GM21576 (cell line): ENCODE data around the gene UBE2U.

Experiments used
- ATAC-seq: cut with Tn5 transposase; IDR thresholded peaks from one replicate; pipeline ENCODE4 v1.9.1; 2021; ENCODE audit warnings: mild to moderate bottlenecking, moderate library complexity; ENCODE audit not compliant: unreplicated experiment

UBE2U gene

DNA sequence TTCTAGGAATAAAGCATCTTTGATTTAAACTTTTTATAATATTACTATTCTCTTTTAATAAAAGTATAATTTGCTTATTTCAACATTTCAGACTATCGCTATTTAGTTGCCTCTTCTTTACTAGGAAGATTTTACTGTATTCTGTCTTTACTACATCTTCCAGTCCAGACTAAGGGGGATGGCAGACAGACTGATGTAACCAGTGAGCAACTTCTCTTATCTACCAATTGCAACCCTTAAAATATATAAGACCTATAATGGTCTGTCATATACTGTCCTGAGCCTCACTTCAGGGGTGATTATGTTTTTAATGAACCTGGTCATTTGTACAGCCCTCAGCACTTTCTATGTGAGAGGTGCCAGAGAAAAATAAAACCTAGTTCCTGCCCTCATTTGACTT, 87.0 kb downstream of the UBE2U start:
- ATAC-seq: no peak

DNA sequence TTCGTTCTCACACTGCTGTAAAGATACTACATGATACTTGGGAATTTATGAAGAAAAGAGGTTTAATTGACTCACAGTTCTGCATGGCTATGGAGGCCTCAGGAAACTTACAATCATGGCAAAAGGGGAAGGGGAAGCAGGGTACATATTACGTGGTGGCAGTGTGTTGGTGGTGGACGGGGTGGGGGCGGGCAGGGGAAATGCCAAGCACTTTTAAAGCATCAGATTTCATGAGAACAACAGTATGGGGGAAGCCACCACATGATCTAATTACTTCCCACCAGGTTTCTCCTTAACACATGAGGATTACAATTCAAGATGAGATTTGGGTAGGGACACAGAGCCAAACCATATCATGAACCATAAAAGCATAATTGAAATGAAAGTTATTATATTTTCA, 88.5 kb downstream of the UBE2U start:
- ATAC-seq: no peak

DNA sequence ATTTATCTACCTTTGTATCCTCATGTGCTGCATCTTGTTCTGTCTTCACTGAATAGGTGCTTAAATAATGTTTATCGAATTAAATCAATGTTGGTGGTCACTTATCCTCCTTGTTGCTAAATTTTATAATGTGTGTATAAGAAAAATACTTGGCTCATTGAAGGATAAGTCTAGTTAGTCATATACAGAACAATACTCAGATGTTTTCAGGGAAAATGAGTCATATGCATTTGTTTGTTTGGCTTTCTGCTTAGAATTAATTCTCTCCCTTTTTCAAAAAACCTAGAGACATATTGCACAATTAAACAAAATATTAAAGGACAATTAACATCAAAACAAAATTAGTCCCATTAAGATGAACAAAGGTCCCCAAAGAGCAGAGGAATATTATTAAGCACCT, 89.0 kb downstream of the UBE2U start:
- ATAC-seq: no peak

DNA sequence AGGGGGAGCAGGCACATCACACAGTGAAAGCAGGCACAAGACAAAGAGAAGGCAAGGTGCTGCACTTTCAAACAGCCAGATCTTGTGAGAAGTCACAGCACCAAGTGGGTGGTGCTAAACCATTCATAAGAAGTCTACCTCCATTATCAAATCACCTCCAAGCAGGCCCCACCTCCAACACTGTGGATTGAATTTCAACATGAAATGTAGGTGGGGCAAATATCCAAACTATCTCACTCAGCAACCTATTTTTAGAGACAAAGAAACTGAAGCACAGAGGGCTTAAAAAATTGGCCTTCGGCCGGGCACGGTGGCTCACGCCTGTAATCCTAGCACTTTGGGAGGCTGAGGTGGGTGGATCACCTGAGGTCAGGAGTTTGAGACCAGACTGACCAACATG, 90.4 kb downstream of the UBE2U start:
- ATAC-seq: no peak

DNA sequence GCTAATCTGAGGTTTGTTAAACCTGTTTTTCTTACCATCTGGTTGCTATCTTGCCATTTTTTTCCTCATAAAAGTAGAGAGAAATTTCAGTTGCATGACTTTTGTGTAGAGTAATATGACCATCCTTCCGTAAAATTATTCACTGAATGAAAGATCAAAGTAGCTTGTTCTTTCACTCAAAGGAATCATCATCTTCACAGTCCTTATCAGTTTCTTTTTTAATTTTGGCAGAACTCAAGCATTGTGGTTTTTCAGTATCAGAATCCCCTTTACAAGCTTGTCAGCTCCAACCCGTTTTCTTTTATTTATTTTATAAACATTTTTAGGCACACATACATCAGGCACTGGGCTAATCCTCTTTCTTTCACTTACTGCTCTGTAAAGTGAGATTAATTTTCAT, 91.7 kb downstream of the UBE2U start:
- no peak for ATAC-seq

DNA sequence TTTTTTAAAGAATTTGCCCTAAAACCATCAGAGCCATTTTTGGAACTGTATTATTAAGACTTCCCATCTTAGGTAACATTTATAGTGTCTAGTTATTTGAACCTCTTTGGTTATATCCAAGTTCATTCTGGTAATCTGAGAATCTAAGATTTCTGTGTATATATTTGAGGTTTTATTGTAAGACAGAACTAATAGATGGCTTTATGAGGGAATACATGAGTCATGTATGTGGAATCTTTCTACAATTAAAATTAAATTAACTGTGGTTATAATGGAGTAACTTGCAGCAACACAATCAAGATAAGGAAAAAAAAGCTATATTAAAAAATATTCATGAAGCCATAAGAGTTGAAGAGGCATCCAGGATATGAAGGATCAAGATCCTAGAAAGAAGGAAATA, 92.1 kb downstream of the UBE2U start:
- ATAC-seq: no peak

DNA sequence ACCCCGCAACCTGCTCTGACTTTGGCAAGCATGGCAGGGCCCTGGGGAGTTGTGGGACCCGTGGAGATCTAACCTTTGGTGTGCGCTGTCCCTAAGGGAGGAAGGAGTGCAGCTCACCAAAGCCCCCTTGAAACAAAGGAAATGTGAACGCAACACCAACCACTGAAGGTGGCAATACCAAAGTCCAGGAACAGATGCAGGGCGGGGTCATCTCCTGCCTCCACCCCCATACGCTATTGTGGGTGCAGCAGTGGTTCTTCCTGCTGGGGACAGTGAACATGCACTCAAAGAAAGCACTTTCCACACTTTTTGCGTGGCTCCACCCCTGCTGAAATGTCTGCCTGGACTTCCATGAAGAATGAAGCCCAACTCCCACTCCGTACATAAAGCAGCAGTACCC, 93.0 kb downstream of the UBE2U start:
- ATAC-seq: no peak

DNA sequence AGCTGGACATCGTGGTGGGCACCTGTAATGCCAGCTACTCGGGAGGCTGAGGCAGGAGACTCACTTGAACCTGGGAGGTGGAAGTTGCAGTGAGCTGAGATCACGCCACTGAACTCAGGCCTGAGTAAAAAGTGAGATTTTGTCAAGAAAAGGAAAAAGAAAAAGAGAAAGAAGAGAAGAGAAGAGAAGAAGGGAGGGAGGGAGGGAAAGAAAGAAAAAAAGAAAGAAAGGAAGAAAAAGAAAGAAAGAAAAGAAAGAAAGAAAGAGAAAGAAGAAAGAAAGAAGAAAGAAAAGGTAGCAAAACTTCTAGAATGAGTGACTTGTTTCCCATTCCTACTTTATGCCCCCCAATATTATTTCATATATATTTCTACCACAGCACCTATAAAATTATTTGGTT, 98.8 kb downstream of the UBE2U start:
- ATAC-seq: no peak

DNA sequence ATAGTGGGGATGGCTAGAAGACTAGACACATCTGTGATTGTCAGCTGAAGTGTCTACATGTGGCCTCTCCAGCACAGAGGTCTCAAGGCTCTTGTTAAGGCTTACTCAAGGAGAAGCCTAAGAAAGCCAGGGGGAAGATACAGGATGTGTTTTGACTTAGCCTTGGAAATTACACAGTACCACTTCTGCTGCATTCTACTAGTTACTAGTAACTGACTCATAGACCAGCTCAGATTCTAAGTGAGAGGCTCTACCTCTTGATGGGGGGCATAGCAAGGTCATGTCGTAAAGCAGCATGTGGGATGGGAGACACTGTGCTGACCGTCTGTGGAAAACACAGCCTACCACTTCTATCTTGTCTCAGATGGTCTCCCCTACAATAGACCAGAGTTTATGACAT, 99.5 kb downstream of the UBE2U start:
- no peak for ATAC-seq

DNA sequence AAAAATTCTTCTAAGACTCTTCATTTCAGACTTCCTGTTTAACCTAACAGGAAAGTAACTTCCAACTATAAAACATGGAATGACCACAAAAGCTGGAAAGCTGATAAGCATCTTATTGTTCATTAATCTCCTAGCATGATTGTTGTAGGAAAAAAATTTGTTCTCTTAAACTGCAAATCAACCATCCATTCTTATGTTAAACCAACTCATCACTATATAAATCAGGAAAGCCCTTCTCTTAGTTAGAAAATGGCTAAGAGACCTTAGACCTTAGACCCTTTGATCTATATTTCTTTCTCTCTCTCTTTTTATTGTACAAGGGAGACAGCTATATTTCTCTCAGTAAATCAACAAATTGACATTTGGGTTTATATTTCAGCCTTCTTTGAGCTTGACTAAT, 101.4 kb downstream of the UBE2U start:
- no peak for ATAC-seq

DNA sequence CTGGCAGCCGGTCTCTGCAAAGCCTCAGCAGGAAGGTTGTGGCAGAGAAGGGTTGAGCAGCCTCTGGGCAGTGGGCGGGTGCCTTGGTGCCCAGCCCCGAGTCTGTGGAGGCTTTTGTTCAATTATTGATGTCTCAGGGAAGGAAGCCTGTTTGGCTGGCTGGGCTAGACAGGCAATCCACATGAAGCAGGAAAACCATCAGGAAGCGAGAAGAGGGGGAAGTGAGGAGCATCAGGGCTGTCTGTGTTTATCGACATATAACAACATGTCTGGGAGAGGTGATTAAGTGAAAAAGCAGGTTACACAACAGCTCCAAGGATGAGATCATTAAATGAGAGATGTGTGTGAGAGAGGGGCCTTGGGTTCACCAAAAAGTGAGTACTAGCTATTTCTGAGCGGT, 105.4 kb downstream of the UBE2U start:
- ATAC-seq: no peak

DNA sequence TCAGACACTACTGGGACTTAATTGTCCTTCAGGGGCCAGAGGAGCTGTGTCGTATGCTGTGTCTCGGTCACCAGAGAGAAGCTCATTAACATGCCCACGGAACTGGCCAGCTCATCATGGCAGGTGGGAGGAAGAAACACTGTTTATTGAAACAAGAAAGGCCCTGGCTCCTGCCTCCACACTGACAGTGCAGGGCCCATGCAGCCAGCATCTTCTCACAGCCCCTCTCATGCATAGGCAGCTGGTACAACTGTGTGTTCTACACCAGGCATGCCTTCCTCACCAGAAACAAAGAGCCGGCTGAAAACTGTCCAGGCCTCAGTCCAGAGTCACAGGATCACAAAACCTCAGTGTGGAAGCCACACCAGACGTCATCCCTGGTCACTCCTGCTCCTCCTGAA, 106.0 kb downstream of the UBE2U start:
- ATAC-seq: no peak

DNA sequence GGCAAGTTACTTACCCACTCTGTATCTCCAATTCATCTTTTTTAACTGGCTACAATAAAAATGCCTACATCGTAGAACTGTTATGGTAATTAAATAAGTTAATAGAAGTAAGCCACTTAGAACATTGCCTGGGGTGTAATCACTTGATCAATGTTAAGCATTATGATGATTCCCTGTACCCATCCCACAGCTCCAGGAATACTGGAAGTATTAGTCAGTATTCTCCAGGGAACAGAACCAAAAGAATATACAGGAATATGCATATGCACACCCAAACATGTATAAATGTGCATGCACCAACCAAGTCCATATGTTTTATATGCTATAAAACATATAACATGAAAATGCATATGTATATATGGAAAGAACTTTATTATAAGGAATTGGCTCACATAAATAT, 107.3 kb downstream of the UBE2U start:
- no peak for ATAC-seq

DNA sequence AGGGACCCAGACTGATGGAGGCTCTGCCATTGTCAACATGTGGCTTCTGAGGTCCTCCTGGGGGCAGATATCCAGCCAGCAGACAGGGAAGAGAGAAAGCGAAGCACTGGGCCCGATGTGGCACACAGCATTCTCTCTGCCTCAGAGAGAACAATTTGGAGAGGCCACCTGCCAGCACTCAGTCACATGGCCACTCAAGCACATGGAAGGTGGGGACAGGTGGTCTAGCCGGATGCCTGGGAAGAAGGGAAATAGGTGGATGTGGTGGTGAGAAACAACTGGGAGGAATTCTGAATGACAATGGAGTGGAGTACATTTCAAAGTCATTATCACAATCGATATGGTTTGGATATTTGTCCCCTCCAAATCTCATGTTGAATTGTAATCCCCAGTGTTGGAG, 109.0 kb downstream of the UBE2U start:
- ATAC-seq: no peak

DNA sequence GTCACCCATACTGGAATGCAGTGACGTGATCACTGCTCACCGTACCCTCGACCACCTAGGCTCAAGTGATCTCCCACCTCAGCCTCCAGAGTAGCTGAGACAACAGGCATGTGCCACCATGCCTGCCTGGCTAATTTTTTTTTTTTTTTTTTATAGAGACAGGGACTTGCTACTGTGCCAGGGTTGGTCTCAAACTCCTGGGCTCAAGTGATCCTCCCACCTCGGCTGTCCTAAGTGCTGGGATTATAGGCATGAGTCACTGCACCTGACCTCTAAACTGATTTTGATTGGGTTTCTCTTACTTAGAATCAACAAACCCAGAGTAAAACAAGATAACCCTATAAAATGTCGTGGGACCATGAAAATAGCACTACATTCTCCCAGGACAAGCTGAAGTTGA, 112.0 kb downstream of the UBE2U start:
- no peak for ATAC-seq
